Transverse colon (tissue), 4 donors: Measurements from ENCODE around the gene P4HB. TPM values are rescaled to one million over a fixed set of nuclear protein-coding genes. Genes with fewer than 3 reads are reported as not detected.

Experiments
- DNase-seq: peaks from one replicate; pipeline ENCODE4 v3.0.0-alpha.2; 2019
- H3K27ac ChIP-seq, 4 donors: fragments of 200-600 bp; sonication (generic); 2 replicates each; pipeline ENCODE4 v1.5.1; 2016 to 2018; ENCODE audit warnings: inconsistent platforms in 4 of 4
- H3K27me3 ChIP-seq: fragments of 200-600 bp; sonication (generic); 2 replicates; pipeline ENCODE4 v1.5.1; 2017; ENCODE audit warnings: inconsistent platforms
- H3K36me3 ChIP-seq, 4 donors: fragments of 200-600 bp; sonication (generic); 2 replicates each; pipeline ENCODE4 v1.5.1; 2017 to 2019; ENCODE audit warnings: inconsistent platforms in 4 of 4
- H3K4me1 ChIP-seq, 4 donors: fragments of 200-600 bp; sonication (generic); 2 replicates each; pipeline ENCODE4 v1.5.1; 2017 to 2020; ENCODE audit warnings: inconsistent platforms in 4 of 4
- H3K4me3 ChIP-seq, 4 donors: fragments of 200-600 bp; sonication (generic); 1 replicate in 1 of 4; 2 replicates in 3 of 4; pipeline versions ENCODE4 v1.5.1 to v1.6.1; 2017 to 2019; ENCODE audit warnings: inconsistent platforms in 4 of 4
- H3K9me3 ChIP-seq, 2 donors: fragments of 200-600 bp; sonication (generic); 2 replicates each; pipeline ENCODE4 v1.5.1; 2017 to 2019; ENCODE audit warnings: inconsistent platforms in 2 of 2
- EP300 ChIP-seq: sonication (generic); formaldehyde crosslinking; IDR thresholded peaks from one replicate; pipeline ENCODE4 v1.6.1; 2017; ENCODE audit warnings: antibody characterized with exemption, low read depth
- POLR2A ChIP-seq: fragments of 450-650 bp; IDR thresholded peaks from one replicate; pipeline ENCODE4 v1.6.1; 2016; ENCODE audit warnings: antibody characterized with exemption, mild to moderate bottlenecking, moderate library complexity
- POLR2AphosphoS5 ChIP-seq, 3 donors: sonication (generic); formaldehyde crosslinking; IDR thresholded peaks; one replicate each; pipeline ENCODE4 v1.6.1; 2016; ENCODE audit warnings: antibody characterized with exemption in 3 of 3
- WGBS, 2 donors: methylation state at CpG; one replicate each; pipeline ENCODE4 v1.1.5; 2018; ENCODE audit warnings: low coverage in 1 of 2; 5-methylcytosine and 5-hydroxymethylcytosine counted together
- in situ Hi-C, 4 donors: fragments of 200-750 bp; cut with MboI; loops; one replicate each; pipeline versions ENCODE4 v1.15.0 to v1.15.1; 2017; ENCODE audit warnings: low sequenced_read_pairs in 3 of 4, low pct_ligation_motif_present in 1 of 4, low pct_unique_long_range_greater_than_20kb in 1 of 4
- intact Hi-C: fragments of 100-400 bp; cut with DNase I; formaldehyde crosslinking; loops from one replicate; pipeline ENCODE4 v1.15.1; 2023; ENCODE audit warnings: low total_unique reads
- total RNA-seq, 4 donors: library from RNA; depleted of rRNA; stranded (reverse); fragments of >200 nt; gene quantifications; one replicate each; pipeline ENCODE4 v1.1.0, GENCODE V29; 2016
- TF ChIP-seq, protein P1 (sequence below), 5 experiments: fragments of 200-600 bp in 3 of 5; fragments of 450-650 bp in 2 of 5; sonication (generic) in 3 of 5; IDR thresholded peaks; 1 replicate in 2 of 5; 2 replicates in 3 of 5; pipeline ENCODE4 v1.5.1; 2016 to 2017; ENCODE audit warnings: antibody characterized with exemption in 5 of 5, inconsistent platforms in 3 of 5, mild to moderate bottlenecking in 2 of 5, moderate library complexity in 1 of 5

Gene P4HB
- total RNA-seq, 4 donors from 2014 or later, result 486 to 732 (median 556) TPM

GRCh38 chr17:81821147-81821546, 39.2 kb downstream of the P4HB start:
- no peak overlapping the region for H3K4me3 ChIP-seq
- in situ Hi-C loops, result no loop called here
- WGBS, 2 donors, result 89 to 92% methylated on average over 4 to 8 of the region's 8 CpGs

DNA sequence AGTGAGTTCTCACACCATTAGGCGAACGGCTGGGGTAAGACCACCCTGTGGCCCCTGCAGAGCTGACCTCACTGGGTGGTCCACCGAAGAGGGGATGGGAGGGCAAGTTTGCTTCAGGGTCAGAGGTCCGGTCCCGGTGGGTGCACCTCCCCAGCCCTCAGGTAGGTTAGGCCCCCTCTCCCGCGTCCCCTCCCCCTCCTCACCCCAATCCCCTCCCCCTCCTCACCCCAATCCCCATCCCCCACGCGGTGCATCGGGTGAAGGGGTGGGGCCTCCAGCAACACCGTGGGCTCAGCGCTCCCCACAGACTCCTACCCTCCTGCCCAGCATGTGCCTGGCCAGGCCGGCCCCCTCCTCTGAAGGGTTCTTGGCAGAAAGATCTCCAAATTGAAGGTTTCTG, 40.6 kb downstream of the P4HB start:
- H3K4me3 ChIP-seq, result no peak overlapping the region

More at GRCh38 chr17:81821147-81821546, 39.2 kb downstream of the P4HB start:
- Histone ChIP-seq H3K27me3 (no peaks in the 10 kb centered on the region), H3K4me1 (peaks cover 10 to 26% (median 17%) of the 10 kb centered on the region in 4 donors), H3K36me3 (no peaks in the 10 kb centered on the region), H3K9me3 (no peaks in the 10 kb centered on the region), H3K27ac (peak overlapping the region; percentile 91 to 93 (median 92))
- TF ChIP-seq POLR2A, result no peak
- no peak for TF ChIP-seq POLR2AphosphoS5 (IDR thresholded peaks at IDR 0.05)
- TF ChIP-seq, protein P1, sequence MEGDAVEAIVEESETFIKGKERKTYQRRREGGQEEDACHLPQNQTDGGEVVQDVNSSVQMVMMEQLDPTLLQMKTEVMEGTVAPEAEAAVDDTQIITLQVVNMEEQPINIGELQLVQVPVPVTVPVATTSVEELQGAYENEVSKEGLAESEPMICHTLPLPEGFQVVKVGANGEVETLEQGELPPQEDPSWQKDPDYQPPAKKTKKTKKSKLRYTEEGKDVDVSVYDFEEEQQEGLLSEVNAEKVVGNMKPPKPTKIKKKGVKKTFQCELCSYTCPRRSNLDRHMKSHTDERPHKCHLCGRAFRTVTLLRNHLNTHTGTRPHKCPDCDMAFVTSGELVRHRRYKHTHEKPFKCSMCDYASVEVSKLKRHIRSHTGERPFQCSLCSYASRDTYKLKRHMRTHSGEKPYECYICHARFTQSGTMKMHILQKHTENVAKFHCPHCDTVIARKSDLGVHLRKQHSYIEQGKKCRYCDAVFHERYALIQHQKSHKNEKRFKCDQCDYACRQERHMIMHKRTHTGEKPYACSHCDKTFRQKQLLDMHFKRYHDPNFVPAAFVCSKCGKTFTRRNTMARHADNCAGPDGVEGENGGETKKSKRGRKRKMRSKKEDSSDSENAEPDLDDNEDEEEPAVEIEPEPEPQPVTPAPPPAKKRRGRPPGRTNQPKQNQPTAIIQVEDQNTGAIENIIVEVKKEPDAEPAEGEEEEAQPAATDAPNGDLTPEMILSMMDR (IDR thresholded peaks at IDR 0.05), result no peak
- no peak for TF ChIP-seq EP300
- DNase-seq, result no peak
- intact Hi-C loops, result no loop called here

DNA sequence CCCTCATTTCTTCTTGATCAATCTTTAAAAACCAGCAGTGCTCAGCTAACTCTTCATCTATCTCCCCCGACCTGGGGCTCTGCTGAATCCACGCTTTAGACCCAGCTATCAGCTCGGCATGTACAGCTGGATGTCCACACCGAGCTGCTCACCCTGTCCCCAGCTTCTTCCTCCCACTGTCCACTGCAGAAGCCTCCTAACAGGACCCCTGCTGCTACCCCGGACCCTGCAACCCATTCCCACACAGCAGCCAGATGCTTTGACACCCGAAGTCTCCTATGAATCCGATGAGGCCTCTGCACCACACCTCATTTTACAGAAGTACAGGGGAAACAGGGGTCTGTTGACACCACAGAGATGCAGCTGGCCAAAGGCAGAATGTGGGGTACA, 42.6 kb downstream of the P4HB start:
- Histone ChIP-seq H3K9me3 (no peaks in the 10 kb centered on the region), H3K4me3 (no peak overlapping the region), H3K27me3 (no peaks in the 10 kb centered on the region), H3K27ac (no peak overlapping the region), H3K36me3 (no peaks in the 10 kb centered on the region), H3K4me1 (peaks cover 14 to 29% (median 24%) of the 10 kb centered on the region in 4 donors)
- in situ Hi-C loops, result no loop called here
- TF ChIP-seq POLR2A (no peak), POLR2AphosphoS5 (IDR thresholded peaks at IDR 0.05) (no peak), EP300 (no peak)
- TF ChIP-seq, protein P1 (IDR thresholded peaks at IDR 0.05), result no peak
- no peak for DNase-seq
- WGBS, 2 donors, result 58 to 66% methylated on average over 4 to 7 of the region's 7 CpGs
- intact Hi-C loops, result no loop called here

More for the DNA sequence above, 40.6 kb downstream of the P4HB start:
- in situ Hi-C loops (no loop called here), intact Hi-C loops (no loop called here)
- no peak for TF ChIP-seq EP300
- no peak for TF ChIP-seq POLR2A
- no peak for TF ChIP-seq POLR2AphosphoS5 (IDR thresholded peaks at IDR 0.05)
- TF ChIP-seq, protein P1 (IDR thresholded peaks at IDR 0.05), result no peak
- DNase-seq, result no peak
- Histone ChIP-seq H3K36me3 (no peaks in the 10 kb centered on the region), H3K27ac (no peak overlapping the region), H3K4me1 (peaks cover 15 to 29% (median 24%) of the 10 kb centered on the region in 4 donors), H3K27me3 (no peaks in the 10 kb centered on the region), H3K9me3 (no peaks in the 10 kb centered on the region)
- 56% methylated on average over 13 of the region's 13 CpGs; no CpG with 5 or more reads in 1 of the 2 donors for WGBS, 2 donors

DNA sequence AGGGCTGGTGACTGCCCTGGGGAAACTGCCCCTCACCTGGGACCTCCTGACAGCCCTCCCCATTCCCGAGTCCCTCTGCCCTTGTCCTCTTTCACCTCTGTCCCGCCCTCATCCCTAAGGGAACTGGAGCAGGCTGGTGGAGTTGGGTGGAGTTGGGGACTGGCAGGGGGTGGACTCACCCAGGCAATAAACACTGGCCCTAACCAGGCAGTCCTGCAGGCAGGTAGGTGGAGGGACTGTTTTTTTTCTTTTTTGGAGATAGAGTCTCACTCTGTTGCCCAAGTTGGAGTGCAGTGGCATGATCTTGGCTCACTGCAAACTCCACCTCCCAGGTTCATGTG, 44.7 kb downstream of the P4HB start:
- Histone ChIP-seq H3K27me3 (peaks cover 17% of the 10 kb centered on the region), H3K9me3 (no peaks in the 10 kb centered on the region), H3K27ac (peak overlapping the region in 1 of 4 donors; percentile 1), H3K4me1 (peaks cover 5 to 11% (median 8%) of the 10 kb centered on the region in 4 donors), H3K4me3 (no peak overlapping the region), H3K36me3 (no peaks in the 10 kb centered on the region)
- intact Hi-C loops, result no loop called here
- in situ Hi-C loops, result no loop called here
- 43% methylated on average over 2 of the region's 2 CpGs; no CpG with 5 or more reads in 1 of the 2 donors for WGBS, 2 donors
- no peak for TF ChIP-seq POLR2AphosphoS5 (IDR thresholded peaks at IDR 0.05)
- DNase-seq, result peak; percentile 57
